ENCODE results near the gene FSTL4. TPM values are rescaled to one million over a fixed set of nuclear protein-coding genes. Genes with fewer than 3 reads are reported as not detected.

Gene FSTL4
- total RNA-seq, 4 donors from 2014 or later = 0.27 TPM; not detected in 3

DNA sequence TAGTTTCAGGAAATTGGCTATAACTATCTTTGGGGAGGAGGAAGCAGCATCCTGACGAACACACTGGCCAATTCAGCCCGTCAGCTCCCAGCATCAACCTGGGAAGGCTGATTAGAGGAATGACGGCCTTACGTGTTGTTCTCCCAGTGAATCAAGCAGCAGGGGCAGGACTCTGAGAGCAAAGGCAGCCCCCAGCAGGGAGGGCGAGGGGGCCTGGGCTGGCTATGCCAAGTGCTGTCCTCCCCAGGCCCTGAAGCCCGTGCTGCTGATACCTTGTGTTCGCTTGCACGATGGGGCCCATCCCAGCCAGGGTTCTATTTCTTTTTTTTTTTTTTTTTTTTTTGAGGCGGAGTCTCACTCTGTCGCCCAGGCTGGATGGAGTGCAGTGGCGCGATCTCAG is 254.1 kb downstream of the FSTL4 start:
- no peaks in the 10 kb centered on the region for H3K4me1 ChIP-seq
- in situ Hi-C loops (cut with MboI; ENCODE audit: low pct_ligation_motif_present in 1 of 4, low pct_unique_long_range_greater_than_20kb in 1 of 4, low sequenced_read_pairs in 3 of 4) = no loop called here
- no peaks in the 10 kb centered on the region for H3K27me3 ChIP-seq
- WGBS, 2 donors (ENCODE audit: low coverage in 1 of 2) = 87% methylated on average over 12 of the region's 12 CpGs; no CpG with 5 or more reads in 1 of the 2 donors
- H3K4me3 ChIP-seq = no peak overlapping the region
- TF ChIP-seq POLR2A (IDR thresholded peaks at IDR 0.05) (no peak), EP300 (IDR thresholded peaks at IDR 0.05; ENCODE audit: low read depth) (no peak), POLR2AphosphoS5 (IDR thresholded peaks at IDR 0.05) (no peak)
- TF ChIP-seq, protein P1, sequence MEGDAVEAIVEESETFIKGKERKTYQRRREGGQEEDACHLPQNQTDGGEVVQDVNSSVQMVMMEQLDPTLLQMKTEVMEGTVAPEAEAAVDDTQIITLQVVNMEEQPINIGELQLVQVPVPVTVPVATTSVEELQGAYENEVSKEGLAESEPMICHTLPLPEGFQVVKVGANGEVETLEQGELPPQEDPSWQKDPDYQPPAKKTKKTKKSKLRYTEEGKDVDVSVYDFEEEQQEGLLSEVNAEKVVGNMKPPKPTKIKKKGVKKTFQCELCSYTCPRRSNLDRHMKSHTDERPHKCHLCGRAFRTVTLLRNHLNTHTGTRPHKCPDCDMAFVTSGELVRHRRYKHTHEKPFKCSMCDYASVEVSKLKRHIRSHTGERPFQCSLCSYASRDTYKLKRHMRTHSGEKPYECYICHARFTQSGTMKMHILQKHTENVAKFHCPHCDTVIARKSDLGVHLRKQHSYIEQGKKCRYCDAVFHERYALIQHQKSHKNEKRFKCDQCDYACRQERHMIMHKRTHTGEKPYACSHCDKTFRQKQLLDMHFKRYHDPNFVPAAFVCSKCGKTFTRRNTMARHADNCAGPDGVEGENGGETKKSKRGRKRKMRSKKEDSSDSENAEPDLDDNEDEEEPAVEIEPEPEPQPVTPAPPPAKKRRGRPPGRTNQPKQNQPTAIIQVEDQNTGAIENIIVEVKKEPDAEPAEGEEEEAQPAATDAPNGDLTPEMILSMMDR (IDR thresholded peaks at IDR 0.05) = no peak
- H3K36me3 ChIP-seq = no peaks in the 10 kb centered on the region
- no peak for DNase-seq
- H3K27ac ChIP-seq = no peak overlapping the region
- intact Hi-C loops (cut with DNase I; ENCODE audit: low total_unique reads) = no loop called here
- no peaks in the 10 kb centered on the region for H3K9me3 ChIP-seq

GRCh38 chr5:133357758-133358157 is 254.6 kb downstream of the FSTL4 start:
- 94% methylated on average over 4 of the region's 4 CpGs; no CpG with 5 or more reads in 1 of the 2 donors for WGBS, 2 donors (ENCODE audit: low coverage in 1 of 2)
- in situ Hi-C loops (cut with MboI; ENCODE audit: low pct_ligation_motif_present in 1 of 4, low pct_unique_long_range_greater_than_20kb in 1 of 4, low sequenced_read_pairs in 3 of 4) (no loop called here), intact Hi-C loops (cut with DNase I; ENCODE audit: low total_unique reads) (no loop called here)
- Histone ChIP-seq H3K4me3 (no peak overlapping the region), H3K4me1 (no peaks in the 10 kb centered on the region), H3K27ac (no peak overlapping the region), H3K36me3 (no peaks in the 10 kb centered on the region), H3K27me3 (no peaks in the 10 kb centered on the region), H3K9me3 (no peaks in the 10 kb centered on the region)
- no peak for DNase-seq
- TF ChIP-seq POLR2AphosphoS5 (IDR thresholded peaks at IDR 0.05) (no peak), POLR2A (IDR thresholded peaks at IDR 0.05) (no peak), EP300 (IDR thresholded peaks at IDR 0.05; ENCODE audit: low read depth) (no peak)
- TF ChIP-seq, protein P1 (IDR thresholded peaks at IDR 0.05) = no peak

GRCh38 chr5:133356984-133357421 is 255.3 kb downstream of the FSTL4 start:
- no peak for DNase-seq
- no peaks in the 10 kb centered on the region for H3K4me1 ChIP-seq
- H3K4me3 ChIP-seq = no peak overlapping the region
- in situ Hi-C loops (cut with MboI; ENCODE audit: low pct_ligation_motif_present in 1 of 4, low pct_unique_long_range_greater_than_20kb in 1 of 4, low sequenced_read_pairs in 3 of 4) (no loop called here), intact Hi-C loops (cut with DNase I; ENCODE audit: low total_unique reads) (no loop called here)
- H3K9me3 ChIP-seq = no peaks in the 10 kb centered on the region
- TF ChIP-seq POLR2AphosphoS5 (IDR thresholded peaks at IDR 0.05) = no peak
- no peak for TF ChIP-seq EP300 (IDR thresholded peaks at IDR 0.05; ENCODE audit: low read depth)
- no peak for TF ChIP-seq POLR2A (IDR thresholded peaks at IDR 0.05)
- TF ChIP-seq, protein P1 (IDR thresholded peaks at IDR 0.05) = no peak
- H3K27ac ChIP-seq = no peak overlapping the region
- no peaks in the 10 kb centered on the region for H3K36me3 ChIP-seq
- 80 to 81% methylated on average over 2 to 4 of the region's 4 CpGs for WGBS, 2 donors (ENCODE audit: low coverage in 1 of 2)
- H3K27me3 ChIP-seq = no peaks in the 10 kb centered on the region

DNA sequence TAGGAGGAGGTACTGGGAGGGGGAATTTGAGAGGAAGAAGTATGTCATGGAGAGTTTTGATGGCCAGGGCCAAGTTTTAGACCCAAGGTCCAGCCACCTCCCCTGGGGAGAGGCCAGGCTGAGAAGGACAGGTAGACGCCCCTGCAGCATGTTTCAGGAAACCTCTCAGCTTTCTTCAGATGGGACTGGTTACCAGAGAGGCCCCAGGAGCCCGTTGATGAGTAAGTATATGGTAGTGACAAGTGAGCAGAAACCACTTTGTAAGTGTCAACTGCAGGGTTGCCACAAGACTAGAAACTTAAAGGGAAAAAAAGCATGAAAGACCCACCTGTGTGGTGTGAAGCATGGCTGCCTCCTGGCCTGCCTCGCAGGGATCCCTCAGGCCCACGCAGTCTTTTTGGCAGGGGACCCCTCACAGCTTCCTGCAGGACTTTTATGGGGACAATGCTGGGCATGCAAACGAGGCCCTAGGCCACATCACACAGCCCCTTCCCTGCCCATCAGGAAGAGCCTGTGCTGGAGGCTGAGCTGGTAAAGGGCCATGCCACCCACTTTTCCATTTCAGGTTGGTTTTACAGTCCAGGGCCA is 255.9 kb downstream of the FSTL4 start:
- in situ Hi-C loops (cut with MboI; ENCODE audit: low pct_ligation_motif_present in 1 of 4, low pct_unique_long_range_greater_than_20kb in 1 of 4, low sequenced_read_pairs in 3 of 4) (no loop called here), intact Hi-C loops (cut with DNase I; ENCODE audit: low total_unique reads) (no loop called here)
- no peak for TF ChIP-seq POLR2AphosphoS5 (IDR thresholded peaks at IDR 0.05)
- TF ChIP-seq POLR2A (IDR thresholded peaks at IDR 0.05) = no peak
- TF ChIP-seq EP300 (IDR thresholded peaks at IDR 0.05; ENCODE audit: low read depth) = no peak
- TF ChIP-seq, protein P1 (IDR thresholded peaks at IDR 0.05) = no peak
- Histone ChIP-seq H3K4me1 (no peaks in the 10 kb centered on the region), H3K27ac (no peak overlapping the region), H3K36me3 (no peaks in the 10 kb centered on the region), H3K9me3 (no peaks in the 10 kb centered on the region), H3K4me3 (no peak overlapping the region), H3K27me3 (no peaks in the 10 kb centered on the region)
- WGBS, 2 donors (ENCODE audit: low coverage in 1 of 2) = 77% methylated on average over 5 of the region's 5 CpGs; no CpG with 5 or more reads in 1 of the 2 donors
- DNase-seq = no peak

Data from transverse colon (tissue), 4 donors.